Ovary (tissue), 9 donors: ENCODE data around the gene FAM193B. TPM values are rescaled to one million over a fixed set of nuclear protein-coding genes. Genes with fewer than 3 reads are reported as not detected.
"Not testable (repeated sequence)": the region's sequence is repeated elsewhere in the genome, so short reads cannot be mapped to it uniquely, and the experiment has no call there.

Experiments used
- DNase-seq, 5 donors: peaks; one replicate each; pipeline ENCODE4 v3.0.0-alpha.2; 2019 to 2020
- H3K27ac ChIP-seq, 2 donors: fragments of 200-600 bp; one replicate each; pipeline versions ENCODE4 v1.5.1 to v1.8.0; 2019 to 2022
- H3K27me3 ChIP-seq: fragments of 200-600 bp; one replicate; pipeline ENCODE4 v1.8.0; 2022
- H3K36me3 ChIP-seq: fragments of 200-600 bp; sonication (generic); one replicate; pipeline ENCODE4 v1.5.1; 2019
- H3K4me1 ChIP-seq: one replicate; pipeline ENCODE4 v1.8.1; 2013; ENCODE audit warnings: mild to moderate bottlenecking, moderate library complexity; ENCODE audit not compliant: insufficient read depth
- H3K4me3 ChIP-seq: fragments of 200-600 bp; sonication (generic); one replicate; pipeline ENCODE4 v1.5.1; 2017
- H3K9me3 ChIP-seq, 2 donors: fragments of 200-600 bp in 1 of 2; sonication (generic) in 1 of 2; one replicate each; pipeline versions ENCODE4 v1.5.1 to v1.8.1; 2013 to 2019; ENCODE audit warnings: mild to moderate bottlenecking in 1 of 2, moderate library complexity in 1 of 2
- CTCF ChIP-seq, 3 donors: fragments of 450-650 bp in 2 of 3; fragments of 200-600 bp in 1 of 3; IDR thresholded peaks; one replicate each; pipeline versions ENCODE4 v1.5.1 to v1.8.0; 2016 to 2022; ENCODE audit warnings: antibody characterized with exemption in 3 of 3, mild to moderate bottlenecking in 1 of 3
- EP300 ChIP-seq: sonication (generic); formaldehyde crosslinking; IDR thresholded peaks from one replicate; pipeline ENCODE4 v1.6.1; 2017; ENCODE audit warnings: antibody characterized with exemption
- POLR2A ChIP-seq: fragments of 450-650 bp; IDR thresholded peaks from one replicate; pipeline ENCODE4 v1.6.1; 2017; ENCODE audit warnings: antibody characterized with exemption, mild to moderate bottlenecking, moderate library complexity
- WGBS, 3 donors: extraction: QIAGEN DNeasy Blood & Tissue Kit in 1 of 3; methylation state at CpG; one replicate each; pipeline versions ENCODE4 v1.1.5 to v1.1.7; 2013 to 2017; 5-methylcytosine and 5-hydroxymethylcytosine counted together
- intact Hi-C, 4 donors: fragments of 100-400 bp; cut with DNase I; formaldehyde crosslinking; loops; one replicate each; pipeline versions ENCODE4 v1.11.0 to v1.15.1; 2022 to 2023
- polyA plus RNA-seq, 2 donors: library from polyadenylated mRNA; stranded (reverse); fragments of 200-250 nt in 1 of 2; fragments of 350-450 nt in 1 of 2; fragmentation: Illumina TruSeq in 1 of 2; extraction: RNeasy Lipid Tissue Mini Kit (QIAGEN cat#74804) in 1 of 2; gene quantifications; one replicate each; pipeline ENCODE4 v1.2.3, GENCODE V29; 2013 to 2014
- total RNA-seq, 7 donors: library from RNA; depleted of rRNA in 2 of 7; stranded (reverse); fragments of >200 nt in 2 of 7; fragmentation: NEBNext Ultra II Directional in 3 of 7; extraction: Animal tissue kit (Norgen Biotek cat#: 25700) in 3 of 7; gene quantifications; one replicate each; pipeline versions ENCODE4 v1.1.0 to v1.2.4, GENCODE V29; 2016 to 2023
- donor health status: DM: no; HTN: no; CAD: no; lungs with moderate emphysema.
- donor health status: DM: no; HTN: no; CAD: no.
- donor health status: Bipolar disorder and iron deficiency.
- donor health status: DM: yes; HTN: yes; CAD: no.
- donor health status: DM: no; HTN: no; CAD: no.
- donor health status: DM: yes; HTN: yes; CAD: no.

Gene FAM193B
- total and polyA plus RNA-seq, 9 donors: 14.8 to 77.6 (median 64.3) TPM

GRCh38 chr5:177575488-177575887 lies 21.1 kb upstream of the FAM193B start:
- Histone ChIP-seq H3K9me3 (no peaks in the 10 kb centered on the region), H3K36me3 (no peaks in the 10 kb centered on the region), H3K4me1 (no peaks in the 10 kb centered on the region), H3K4me3 (no peak overlapping the region), H3K27ac (no peak overlapping the region), H3K27me3 (no peaks in the 10 kb centered on the region)
- 34 to 53% (median 38%) methylated on average over 1 of the region's 1 CpG for WGBS, 3 donors
- intact Hi-C loops: no loop called here
- TF ChIP-seq EP300: no peak
- no peak for TF ChIP-seq POLR2A
- TF ChIP-seq CTCF (IDR thresholded peaks at IDR 0.05): no peak
- DNase-seq: no peak

- H3K9me3 ChIP-seq: no peaks in the 10 kb centered on the region
- intact Hi-C loops: no loop called here
- H3K27ac ChIP-seq: no peak overlapping the region
- no peak overlapping the region for H3K4me3 ChIP-seq
- no peak for TF ChIP-seq EP300
- TF ChIP-seq CTCF (IDR thresholded peaks at IDR 0.05): no peak
- TF ChIP-seq POLR2A: no peak
- H3K27me3 ChIP-seq: no peaks in the 10 kb centered on the region
- 52 to 57% (median 56%) methylated on average over 2 of the region's 2 CpGs for WGBS, 3 donors
- DNase-seq: no peak
- no peaks in the 10 kb centered on the region for H3K36me3 ChIP-seq
- H3K4me1 ChIP-seq: no peaks in the 10 kb centered on the region
These were observed 15.5 kb upstream of the FAM193B start for GRCh38 chr5:177569894-177570293.

- 67 to 76% (median 75%) methylated on average over 7 of the region's 7 CpGs for WGBS, 3 donors
- no peak for DNase-seq
- no peak for TF ChIP-seq CTCF (IDR thresholded peaks at IDR 0.05)
- Histone ChIP-seq H3K4me3 (no peak overlapping the region), H3K4me1 (no peaks in the 10 kb centered on the region), H3K27me3 (no peaks in the 10 kb centered on the region), H3K9me3 (no peaks in the 10 kb centered on the region), H3K36me3 (no peaks in the 10 kb centered on the region), H3K27ac (no peak overlapping the region)
- intact Hi-C loops: no loop called here
These were observed 14.0 kb upstream of the FAM193B start for GRCh38 chr5:177568326-177568725.

- H3K4me3 ChIP-seq: no peak overlapping the region
- H3K27ac ChIP-seq: no peak overlapping the region
- intact Hi-C loops: no loop called here
- WGBS, 3 donors: 61 to 72% (median 62%) methylated on average over 8 of the region's 8 CpGs
- no peak for DNase-seq
- no peaks in the 10 kb centered on the region for H3K4me1 ChIP-seq
- H3K36me3 ChIP-seq: no peaks in the 10 kb centered on the region
- H3K9me3 ChIP-seq: no peaks in the 10 kb centered on the region
- TF ChIP-seq EP300 (no peak), CTCF (IDR thresholded peaks at IDR 0.05) (no peak), POLR2A (no peak)
- no peaks in the 10 kb centered on the region for H3K27me3 ChIP-seq
These were observed 10.7 kb upstream of the FAM193B start for GRCh38 chr5:177565046-177565445.

- intact Hi-C loops, H3K9me3 ChIP-seq, DNase-seq, H3K27ac ChIP-seq, H3K36me3 ChIP-seq, H3K27me3 ChIP-seq, H3K4me1 ChIP-seq, H3K4me3 ChIP-seq: not testable (repeated sequence)
- WGBS, 3 donors: 45 to 51% (median 47%) methylated on average over 8 of the region's 8 CpGs
These were observed 5.1 kb upstream of the FAM193B start for GRCh38 chr5:177559446-177559941.
